Stimulated activated CD4-positive, alpha-beta T cell treated with anti-CD3 and anti-CD28 coated beads, Interleukin-2, amount 100 ng/mL, for 4 hours (primary cell): Measurements from ENCODE around the gene TBC1D9.

ENCODE experiments used
- DNase-seq: peaks from one replicate; pipeline ENCODE4 v3.0.0-alpha.2; 2020; ENCODE audit warnings: low read depth

Gene TBC1D9

GRCh38 chr4:140691369-140691768 lies 64.8 kb downstream of the TBC1D9 start:
- no peak for DNase-seq

- no peak for DNase-seq
These were observed 66.1 kb downstream of the TBC1D9 start for GRCh38 chr4:140690093-140690492.

GRCh38 chr4:140689623-140690022 lies 66.6 kb downstream of the TBC1D9 start:
- DNase-seq, result no peak

- no peak for DNase-seq
These were observed 67.2 kb downstream of the TBC1D9 start for GRCh38 chr4:140688711-140689598.

- DNase-seq, result no peak
These were observed 69.4 kb downstream of the TBC1D9 start for GRCh38 chr4:140686796-140687195.

- DNase-seq, result no peak
These were observed 71.9 kb downstream of the TBC1D9 start for GRCh38 chr4:140684314-140684713.

GRCh38 chr4:140681201-140681600 lies 75.0 kb downstream of the TBC1D9 start:
- DNase-seq, result no peak

GRCh38 chr4:140680686-140681085 lies 75.5 kb downstream of the TBC1D9 start:
- DNase-seq, result no peak

- no peak for DNase-seq
These were observed 76.6 kb downstream of the TBC1D9 start for GRCh38 chr4:140679576-140679975.

GRCh38 chr4:140675599-140676231 lies 80.5 kb downstream of the TBC1D9 start:
- no peak for DNase-seq

GRCh38 chr4:140673729-140674128 lies 82.5 kb downstream of the TBC1D9 start:
- DNase-seq, result no peak

- no peak for DNase-seq
These were observed 83.8 kb downstream of the TBC1D9 start for GRCh38 chr4:140672416-140672815.

GRCh38 chr4:140668111-140668510 lies 88.1 kb downstream of the TBC1D9 start:
- no peak for DNase-seq

GRCh38 chr4:140666889-140667614 lies 89.1 kb downstream of the TBC1D9 start:
- DNase-seq, result no peak

- DNase-seq, result no peak
These were observed 93.9 kb downstream of the TBC1D9 start for GRCh38 chr4:140662082-140662869.

GRCh38 chr4:140661550-140661949 lies 94.6 kb downstream of the TBC1D9 start:
- DNase-seq, result no peak

- no peak for DNase-seq
These were observed 96.1 kb downstream of the TBC1D9 start for GRCh38 chr4:140659943-140660700.

GRCh38 chr4:140654495-140654814 lies 101.7 kb downstream of the TBC1D9 start:
- DNase-seq, result no peak

GRCh38 chr4:140653718-140654494 lies 102.3 kb downstream of the TBC1D9 start:
- DNase-seq, result no peak

GRCh38 chr4:140652601-140653000 lies 103.6 kb downstream of the TBC1D9 start:
- no peak for DNase-seq
